ENCODE data around the gene VKORC1L1.

GRCh38 chr7:65902306-65902705, 29.4 kb downstream of the VKORC1L1 start:
- TF ChIP-seq POLR2A (IDR thresholded peaks at IDR 0.05): no peak
- TF ChIP-seq, protein P1, sequence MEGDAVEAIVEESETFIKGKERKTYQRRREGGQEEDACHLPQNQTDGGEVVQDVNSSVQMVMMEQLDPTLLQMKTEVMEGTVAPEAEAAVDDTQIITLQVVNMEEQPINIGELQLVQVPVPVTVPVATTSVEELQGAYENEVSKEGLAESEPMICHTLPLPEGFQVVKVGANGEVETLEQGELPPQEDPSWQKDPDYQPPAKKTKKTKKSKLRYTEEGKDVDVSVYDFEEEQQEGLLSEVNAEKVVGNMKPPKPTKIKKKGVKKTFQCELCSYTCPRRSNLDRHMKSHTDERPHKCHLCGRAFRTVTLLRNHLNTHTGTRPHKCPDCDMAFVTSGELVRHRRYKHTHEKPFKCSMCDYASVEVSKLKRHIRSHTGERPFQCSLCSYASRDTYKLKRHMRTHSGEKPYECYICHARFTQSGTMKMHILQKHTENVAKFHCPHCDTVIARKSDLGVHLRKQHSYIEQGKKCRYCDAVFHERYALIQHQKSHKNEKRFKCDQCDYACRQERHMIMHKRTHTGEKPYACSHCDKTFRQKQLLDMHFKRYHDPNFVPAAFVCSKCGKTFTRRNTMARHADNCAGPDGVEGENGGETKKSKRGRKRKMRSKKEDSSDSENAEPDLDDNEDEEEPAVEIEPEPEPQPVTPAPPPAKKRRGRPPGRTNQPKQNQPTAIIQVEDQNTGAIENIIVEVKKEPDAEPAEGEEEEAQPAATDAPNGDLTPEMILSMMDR (IDR thresholded peaks at IDR 0.05): no peak
- TF ChIP-seq POLR2AphosphoS5 (IDR thresholded peaks at IDR 0.05; ENCODE audit: insufficient read depth in 1 of 2, low read depth in 1 of 2): no peak

Measured in vagina (tissue), 2 donors.